Measurements from ENCODE around the gene HS3ST6.

HS3ST6 gene

DNA sequence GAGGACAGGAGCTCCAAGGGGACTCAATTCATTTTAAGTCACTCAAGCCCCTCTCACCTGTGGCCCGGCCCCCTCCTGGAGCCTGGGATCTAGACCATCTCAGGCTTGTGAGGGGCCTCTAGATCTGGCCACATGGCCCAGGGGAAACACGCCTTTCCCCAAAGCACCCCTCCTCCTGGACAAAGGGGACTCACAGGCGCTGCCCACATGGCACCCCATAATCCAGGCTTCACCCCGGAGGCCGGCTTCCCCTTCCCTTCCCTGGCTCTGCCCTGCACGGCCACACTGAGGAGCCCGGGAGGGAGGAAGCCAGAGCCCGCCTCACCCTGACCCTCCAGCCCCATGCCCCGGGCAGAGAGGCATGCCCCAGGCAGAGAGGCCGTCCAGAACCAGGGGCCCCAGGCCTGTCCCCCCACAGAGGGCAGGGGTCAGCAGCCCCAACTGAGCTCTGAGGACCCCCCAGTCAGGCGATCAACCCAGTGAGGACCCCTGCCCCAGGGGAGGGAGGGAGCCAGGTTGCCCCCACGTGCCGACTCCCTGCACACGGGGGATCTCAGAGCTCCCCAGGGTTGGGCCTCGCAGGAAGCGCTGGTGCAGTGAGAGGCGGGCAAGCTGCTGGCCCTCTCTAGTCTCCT, 10.9 kb downstream of the HS3ST6 start:
- TF ChIP-seq GATA3 (IDR thresholded peaks at IDR 0.05; ENCODE audit: low read depth, low read length) (no peak), GATA2 (IDR thresholded peaks at IDR 0.05; ENCODE audit: low read depth, low read length) (no peak)

DNA sequence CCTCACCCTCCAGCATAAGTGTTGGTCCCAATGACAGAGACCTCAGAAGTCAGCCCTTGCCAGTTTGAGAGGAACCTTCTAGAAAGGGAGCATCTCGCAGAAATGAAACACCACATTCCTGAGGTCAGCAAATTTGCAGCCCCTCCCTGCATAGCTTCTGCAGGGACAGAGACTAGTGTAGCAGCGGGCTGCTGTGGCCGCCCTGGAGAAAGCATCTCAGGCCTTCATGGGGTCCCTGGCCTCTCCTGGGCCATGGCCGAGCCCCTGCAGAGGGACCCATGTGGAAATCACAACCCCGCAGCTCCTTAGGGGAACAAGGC, 11.4 kb downstream of the HS3ST6 start:
- no peak for TF ChIP-seq GATA3 (IDR thresholded peaks at IDR 0.05; ENCODE audit: low read depth, low read length)
- no peak for TF ChIP-seq GATA2 (IDR thresholded peaks at IDR 0.05; ENCODE audit: low read depth, low read length)

DNA sequence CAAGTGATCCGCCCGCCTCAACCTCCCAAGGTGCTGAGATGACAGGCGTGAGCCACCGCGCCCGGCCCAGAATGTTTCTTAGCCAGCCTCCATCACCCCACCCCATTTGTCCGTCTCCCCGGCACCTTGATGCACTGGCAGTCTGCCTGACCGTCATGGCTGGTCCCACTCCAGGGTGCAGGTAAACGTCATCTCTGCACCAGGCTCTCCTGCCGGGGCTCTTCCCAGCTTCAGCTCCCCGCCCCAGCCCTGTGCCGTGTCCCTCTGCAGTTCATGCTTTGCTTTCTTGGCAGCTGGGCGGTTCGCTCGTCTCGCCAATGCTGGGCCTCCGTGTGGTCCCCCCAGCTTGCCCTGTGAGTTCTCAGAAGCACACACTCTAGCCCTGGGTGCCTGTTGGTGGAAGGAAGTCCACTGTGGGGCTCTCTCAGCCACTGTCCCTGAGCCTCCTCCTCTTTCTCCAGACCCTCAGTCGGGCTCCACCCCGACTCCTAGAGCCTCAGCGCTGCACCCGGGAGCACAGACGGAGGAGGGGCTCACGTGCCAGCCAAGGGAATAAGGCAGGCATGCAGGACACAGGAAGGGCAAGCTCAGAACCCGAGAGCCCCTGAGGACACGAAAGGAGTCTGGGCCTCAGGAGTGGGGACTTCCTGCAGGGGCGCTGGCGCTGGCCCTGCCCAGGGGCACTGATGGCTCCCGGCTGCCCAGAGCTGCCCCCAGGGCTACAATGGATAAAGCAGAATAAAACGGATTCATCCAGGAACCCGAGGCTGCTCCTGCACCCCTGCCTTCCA, 12.0 kb downstream of the HS3ST6 start:
- TF ChIP-seq GATA3 (IDR thresholded peaks at IDR 0.05; ENCODE audit: low read depth, low read length): no peak
- TF ChIP-seq GATA2 (IDR thresholded peaks at IDR 0.05; ENCODE audit: low read depth, low read length): no peak

DNA sequence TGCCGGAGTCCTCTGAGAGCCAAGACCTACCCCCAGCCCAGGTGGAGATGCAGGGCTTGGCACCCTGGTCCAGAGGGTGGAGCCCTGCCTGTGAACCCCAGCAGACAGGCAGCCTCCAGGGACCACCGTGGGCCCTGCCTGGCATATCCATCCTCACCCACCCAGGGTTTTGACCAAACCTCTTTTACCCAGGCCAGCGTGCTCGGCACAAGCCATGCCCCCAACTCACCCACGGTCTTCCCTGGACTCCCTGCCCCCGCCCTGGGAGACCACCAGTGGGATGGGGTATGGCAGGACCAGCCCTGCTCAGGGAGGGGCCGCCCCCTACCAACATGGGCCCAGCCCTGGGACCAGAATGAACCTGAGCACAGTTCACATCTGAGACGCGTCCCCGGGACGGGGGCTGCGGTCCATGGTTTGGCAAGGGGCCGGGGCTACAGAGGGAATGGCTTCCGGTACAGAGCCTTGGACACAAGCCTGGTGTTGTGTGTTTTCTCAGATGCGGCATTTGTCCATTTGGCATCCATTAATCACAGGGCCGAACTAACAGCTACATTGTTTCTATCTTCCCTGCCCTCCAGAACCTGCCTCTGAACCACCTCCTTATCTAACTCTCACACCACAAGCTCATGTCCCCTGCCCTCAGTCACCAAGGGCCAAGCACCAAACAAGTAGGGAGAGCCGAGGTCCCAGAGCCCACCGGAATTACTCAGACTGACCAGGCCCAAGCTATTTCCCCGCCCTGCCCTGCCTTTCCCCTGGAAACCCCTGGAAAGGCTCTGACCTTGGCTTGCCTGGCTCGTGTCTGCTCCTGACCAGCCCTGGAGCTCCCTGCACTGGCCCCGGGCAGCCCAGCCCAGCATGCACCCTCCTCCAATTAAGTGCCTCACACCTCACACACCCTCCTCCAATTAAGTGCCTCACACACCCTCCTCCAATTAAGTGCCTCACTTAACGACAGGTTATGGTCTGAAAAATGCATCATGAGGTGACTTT, 14.1 kb downstream of the HS3ST6 start:
- TF ChIP-seq GATA2 (IDR thresholded peaks at IDR 0.05; ENCODE audit: low read depth, low read length): no peak
- no peak for TF ChIP-seq GATA3 (IDR thresholded peaks at IDR 0.05; ENCODE audit: low read depth, low read length)

DNA sequence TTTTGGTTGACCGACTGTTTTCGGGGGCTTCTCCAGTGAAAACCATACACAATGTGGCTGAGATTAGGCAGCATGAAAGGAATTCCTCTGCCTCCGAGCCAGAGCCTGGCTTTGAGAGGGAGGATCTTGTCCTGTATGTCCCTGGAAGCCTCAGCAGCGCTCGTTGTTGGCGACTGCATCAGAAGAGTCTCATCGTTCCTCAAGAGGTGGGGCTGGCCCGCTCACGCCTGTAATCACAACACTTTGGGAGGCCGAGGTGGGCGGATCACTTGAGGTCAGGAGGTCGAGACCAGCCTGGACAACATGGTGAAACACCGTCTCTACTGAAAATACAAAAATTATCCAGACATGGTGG, 15.0 kb downstream of the HS3ST6 start:
- TF ChIP-seq GATA3 (IDR thresholded peaks at IDR 0.05; ENCODE audit: low read depth, low read length): no peak
- TF ChIP-seq GATA2 (IDR thresholded peaks at IDR 0.05; ENCODE audit: low read depth, low read length): no peak

DNA sequence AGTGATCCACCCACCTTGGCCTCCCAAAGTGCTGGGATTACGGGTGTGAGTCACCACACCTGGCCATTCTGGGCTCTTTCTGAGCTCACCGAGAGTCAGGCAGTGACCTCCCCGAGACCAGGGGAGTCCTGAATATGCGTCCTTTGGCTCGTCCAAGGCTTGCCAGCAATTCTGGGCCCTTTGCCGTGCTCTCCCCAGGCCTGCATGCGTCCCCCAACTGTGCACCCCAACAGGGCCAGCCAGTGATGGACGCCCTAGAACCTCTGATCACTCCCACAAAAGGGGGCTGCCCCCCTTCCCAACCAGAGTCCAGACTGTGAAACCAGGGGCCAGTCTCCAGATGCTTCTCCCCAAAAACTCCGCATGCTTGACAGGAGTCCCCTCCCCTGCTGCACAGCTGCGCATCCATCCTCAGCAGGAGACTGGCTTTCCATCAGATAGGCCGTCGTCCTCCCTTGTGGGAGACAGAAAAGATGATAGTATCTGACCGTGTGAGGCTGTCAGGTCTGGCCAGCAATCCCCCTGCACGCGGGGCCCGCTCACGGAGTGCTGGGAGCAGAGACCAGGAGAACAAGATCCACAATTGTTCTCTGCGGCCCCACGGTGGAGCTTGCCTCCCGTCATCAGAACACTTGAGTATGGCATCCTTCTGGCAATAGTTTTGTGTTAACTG, 15.5 kb downstream of the HS3ST6 start:
- peak; percentile 44; the same call in 1 of the 2 replicates for TF ChIP-seq GATA2 (IDR thresholded peaks at IDR 0.05; ENCODE audit: low read depth, low read length)
- no peak for TF ChIP-seq GATA3 (IDR thresholded peaks at IDR 0.05; ENCODE audit: low read depth, low read length)

DNA sequence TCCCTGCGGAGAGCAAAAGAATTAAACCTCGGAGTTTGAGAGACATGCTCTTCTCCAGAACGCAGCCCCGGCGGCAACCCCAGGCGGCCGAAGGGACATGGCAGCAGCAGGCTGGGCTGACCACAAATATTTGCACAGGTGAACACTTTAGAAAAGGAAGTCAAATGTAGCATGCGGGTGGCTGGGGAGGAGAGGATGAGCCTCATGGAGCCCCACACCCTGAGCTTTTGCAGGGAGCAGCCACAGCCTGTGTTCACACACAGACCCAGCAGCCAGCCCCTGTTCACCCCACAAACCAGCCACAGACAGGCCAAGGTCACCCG, 17.8 kb downstream of the HS3ST6 start:
- TF ChIP-seq GATA2 (IDR thresholded peaks at IDR 0.05; ENCODE audit: low read depth, low read length) (no peak), GATA3 (IDR thresholded peaks at IDR 0.05; ENCODE audit: low read depth, low read length) (no peak)

DNA sequence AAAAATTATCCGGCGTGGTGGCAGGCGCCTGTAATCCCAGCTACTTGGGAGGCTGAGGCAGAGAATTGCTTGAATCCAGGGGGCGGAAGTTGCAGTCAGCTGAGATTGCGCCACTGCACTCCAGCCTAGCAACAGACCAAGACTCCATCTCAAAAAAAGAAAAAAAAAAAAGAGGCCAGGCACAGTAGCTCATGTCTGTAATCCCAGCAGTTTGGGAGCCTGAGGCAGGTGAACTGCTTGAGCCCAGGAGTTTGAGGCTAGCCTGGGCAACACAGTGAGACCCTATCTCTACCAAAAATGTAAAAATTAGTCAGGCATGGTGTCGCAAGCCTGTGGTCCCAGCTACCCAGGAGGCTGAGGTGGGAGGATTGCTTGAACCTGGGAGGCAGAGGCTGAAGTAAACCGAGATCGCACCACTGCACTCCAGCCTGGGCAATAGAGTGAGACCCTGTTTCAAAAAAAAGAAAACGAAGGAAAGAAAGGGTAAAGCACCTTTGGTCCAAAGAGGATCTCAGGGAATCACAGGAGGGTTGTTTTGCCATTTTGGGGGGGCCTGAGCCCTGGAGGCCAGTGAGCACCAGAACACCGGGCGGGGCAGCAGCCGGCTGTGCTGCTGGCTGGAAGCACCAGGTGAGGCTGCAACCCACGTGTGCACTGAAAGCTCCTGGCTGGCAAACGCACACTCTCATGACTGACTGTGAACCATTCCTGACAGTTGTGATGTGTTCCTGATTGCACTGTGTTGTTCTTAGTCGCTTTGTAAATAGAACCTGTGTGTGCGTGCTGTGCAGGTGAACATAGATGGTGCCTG, 18.4 kb downstream of the HS3ST6 start:
- TF ChIP-seq GATA2 (IDR thresholded peaks at IDR 0.05; ENCODE audit: low read depth, low read length) (no peak), GATA3 (IDR thresholded peaks at IDR 0.05; ENCODE audit: low read depth, low read length) (no peak)

DNA sequence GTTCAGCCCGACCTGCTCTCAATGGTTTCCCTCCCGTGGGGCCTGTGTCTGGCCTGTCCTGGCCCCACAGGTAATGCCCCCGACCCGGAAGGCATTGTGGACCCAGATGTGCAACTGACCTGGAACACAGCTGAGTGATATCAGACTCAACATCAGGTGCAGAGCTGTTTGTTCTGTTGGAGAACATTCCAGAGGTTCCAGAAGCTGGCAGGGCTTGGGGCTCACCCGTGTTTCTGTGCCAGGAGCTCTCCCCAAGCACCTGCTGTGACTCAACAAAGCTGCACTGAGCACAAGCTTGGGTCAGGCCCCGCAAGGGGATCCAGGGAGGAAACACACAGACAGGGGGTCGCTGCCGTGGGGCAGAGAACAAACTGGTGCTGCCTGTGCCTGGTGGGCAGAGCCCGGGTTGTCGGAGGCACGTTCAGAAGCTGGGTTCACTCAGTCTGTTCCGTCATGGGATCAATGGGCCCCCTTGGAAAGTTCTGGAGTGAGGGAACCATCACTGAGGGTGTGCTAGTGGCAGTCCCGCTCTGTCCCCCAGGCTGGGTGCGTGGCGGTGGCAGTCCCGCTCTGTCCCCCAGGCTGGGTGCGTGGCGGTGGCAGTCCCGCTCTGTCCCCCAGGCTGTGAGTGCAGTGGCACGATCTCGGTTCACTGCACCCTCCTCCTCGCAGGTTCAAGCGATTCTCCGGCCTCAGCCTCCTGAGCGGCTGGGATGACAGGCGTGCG, 22.1 kb downstream of the HS3ST6 start:
- TF ChIP-seq GATA2 (IDR thresholded peaks at IDR 0.05; ENCODE audit: low read depth, low read length) (no peak), GATA3 (IDR thresholded peaks at IDR 0.05; ENCODE audit: low read depth, low read length) (no peak)

DNA sequence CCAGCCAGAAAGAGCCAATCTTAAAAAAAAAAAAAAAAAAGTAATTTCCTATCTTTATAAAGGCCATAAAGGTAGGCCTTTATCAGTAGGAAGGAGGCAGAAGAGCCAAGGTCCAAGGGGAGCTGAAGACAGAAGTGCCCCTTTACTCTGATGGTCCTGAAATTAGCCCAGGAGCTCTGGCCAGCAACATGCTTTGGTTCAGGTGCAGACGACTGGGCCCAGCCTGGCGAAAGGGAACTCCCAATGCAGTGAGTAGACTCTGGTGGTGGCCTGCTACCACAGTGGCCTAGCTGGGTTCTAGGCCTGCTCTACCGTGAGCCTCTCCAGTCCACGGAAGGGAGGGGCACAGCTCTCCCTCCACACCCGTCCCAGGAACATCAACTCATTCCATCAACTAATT, 23.1 kb downstream of the HS3ST6 start:
- TF ChIP-seq GATA2 (IDR thresholded peaks at IDR 0.05; ENCODE audit: low read depth, low read length) (no peak), GATA3 (IDR thresholded peaks at IDR 0.05; ENCODE audit: low read depth, low read length) (no peak)

DNA sequence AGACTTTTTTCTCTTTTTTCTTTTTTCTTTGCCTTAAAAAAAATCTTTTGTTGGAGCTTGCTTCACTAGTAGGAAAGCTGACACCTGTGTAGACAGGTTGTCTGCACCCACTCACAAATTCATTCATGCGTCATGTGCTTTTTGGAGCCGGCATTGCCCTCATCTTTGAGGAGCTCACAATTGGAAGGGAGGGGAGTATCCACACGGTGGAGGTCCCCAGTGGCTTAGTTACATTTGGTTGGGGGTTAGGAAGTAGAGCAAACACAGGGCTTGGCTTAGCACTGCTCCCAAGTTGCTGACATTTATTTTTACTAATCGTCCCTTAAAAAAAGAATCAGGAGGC, 27.5 kb downstream of the HS3ST6 start:
- TF ChIP-seq GATA3 (IDR thresholded peaks at IDR 0.05; ENCODE audit: low read depth, low read length): no peak
- TF ChIP-seq GATA2 (IDR thresholded peaks at IDR 0.05; ENCODE audit: low read depth, low read length): no peak

DNA sequence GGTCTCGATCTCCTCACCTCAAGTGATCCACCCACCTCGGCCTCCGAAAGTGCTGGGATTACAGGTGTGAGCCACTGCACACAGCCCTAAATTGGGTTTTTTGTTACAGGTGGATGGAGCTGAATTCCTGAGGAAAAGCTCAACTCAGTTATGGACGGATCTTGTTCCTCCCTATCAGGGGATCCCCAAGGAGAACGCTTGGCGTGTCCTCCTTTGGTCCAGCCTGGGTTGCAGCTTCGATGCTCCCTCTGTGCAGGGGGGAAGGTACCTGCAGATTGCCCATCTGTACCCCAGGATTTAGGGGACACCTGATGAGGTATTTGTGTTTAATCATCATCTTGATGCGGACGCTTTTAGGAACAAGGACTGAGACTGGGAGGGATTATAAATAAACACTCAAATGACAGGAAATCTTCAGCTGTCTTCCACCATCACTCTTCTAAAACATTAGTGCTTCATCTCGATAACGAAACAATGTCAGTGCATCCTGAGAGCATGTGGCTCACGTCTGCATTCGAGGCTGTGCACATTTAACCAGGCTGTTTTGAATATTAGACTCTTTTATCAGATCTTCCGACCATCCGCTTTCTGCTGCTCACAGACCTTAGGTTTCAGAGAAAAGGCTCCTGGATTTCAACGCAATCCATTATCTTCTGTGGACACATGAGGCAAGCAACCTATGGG, 28.0 kb downstream of the HS3ST6 start:
- TF ChIP-seq GATA2 (IDR thresholded peaks at IDR 0.05; ENCODE audit: low read depth, low read length): peak; percentile 75
- TF ChIP-seq GATA3 (IDR thresholded peaks at IDR 0.05; ENCODE audit: low read depth, low read length): no peak; the same call in 1 of the 2 replicates
